HG03097 (cell line): ENCODE data around the gene S100A2.

Experiments
- ATAC-seq: cut with Tn5 transposase; IDR thresholded peaks from one replicate; pipeline ENCODE4 v1.9.1; 2021; ENCODE audit not compliant: unreplicated experiment, low FRiP score

Gene S100A2

GRCh38 chr1:153565529-153566374 is at the start of gene S100A2:
TSS of gene S100A2 (minus strand) at chr1:153565844. CDS start at chr1:153563877, 1,967 bp downstream.
- no peak for ATAC-seq

- ATAC-seq: no peak
Measured at GRCh38 chr1:153615406-153615805, 49.8 kb upstream of the S100A2 start.

GRCh38 chr1:153614906-153615305 is 49.3 kb upstream of the S100A2 start:
- ATAC-seq: no peak

- ATAC-seq: no peak
Measured at GRCh38 chr1:153614189-153614900, 48.7 kb upstream of the S100A2 start.

GRCh38 chr1:153613406-153613805 is 47.8 kb upstream of the S100A2 start:
- no peak for ATAC-seq

- no peak for ATAC-seq
Measured at GRCh38 chr1:153612755-153613331, 47.2 kb upstream of the S100A2 start, which contains the start of gene S100A16. TSS of gene S100A16 (minus strand) at chr1:153613137. CDS start at chr1:153608151, 4,986 bp downstream.

GRCh38 chr1:153612111-153612754 is 46.6 kb upstream of the S100A2 start:
- no peak for ATAC-seq

GRCh38 chr1:153611356-153611755 is 45.7 kb upstream of the S100A2 start:
- no peak for ATAC-seq

GRCh38 chr1:153610811-153611301 is 45.2 kb upstream of the S100A2 start:
- no peak for ATAC-seq

- ATAC-seq: no peak
Measured at GRCh38 chr1:153610334-153610733, 44.7 kb upstream of the S100A2 start.

GRCh38 chr1:153609585-153609907 is 43.9 kb upstream of the S100A2 start:
- no peak for ATAC-seq

GRCh38 chr1:153608742-153609584 is 43.3 kb upstream of the S100A2 start:
- no peak for ATAC-seq

GRCh38 chr1:153608089-153608682 is 42.5 kb upstream of the S100A2 start:
- ATAC-seq: no peak

GRCh38 chr1:153607381-153607780 is 41.7 kb upstream of the S100A2 start:
- ATAC-seq: no peak

- no peak for ATAC-seq
Measured at GRCh38 chr1:153606194-153606593, 40.5 kb upstream of the S100A2 start.

GRCh38 chr1:153602749-153603148 is 37.1 kb upstream of the S100A2 start:
- no peak for ATAC-seq

- no peak for ATAC-seq
Measured at GRCh38 chr1:153599847-153600246, 34.2 kb upstream of the S100A2 start.

GRCh38 chr1:153598309-153599172 is 32.9 kb upstream of the S100A2 start:
- ATAC-seq: peak; percentile 91

- ATAC-seq: no peak
Measured at GRCh38 chr1:153597206-153597605, 31.6 kb upstream of the S100A2 start.
